ENCODE measurements around the gene SGK1. TPM values are rescaled to one million over a fixed set of nuclear protein-coding genes. Genes with fewer than 3 reads are reported as not detected.

SGK1 gene
- total RNA-seq, 1 experiment from 2014 or later, result 95.2 TPM

DNA sequence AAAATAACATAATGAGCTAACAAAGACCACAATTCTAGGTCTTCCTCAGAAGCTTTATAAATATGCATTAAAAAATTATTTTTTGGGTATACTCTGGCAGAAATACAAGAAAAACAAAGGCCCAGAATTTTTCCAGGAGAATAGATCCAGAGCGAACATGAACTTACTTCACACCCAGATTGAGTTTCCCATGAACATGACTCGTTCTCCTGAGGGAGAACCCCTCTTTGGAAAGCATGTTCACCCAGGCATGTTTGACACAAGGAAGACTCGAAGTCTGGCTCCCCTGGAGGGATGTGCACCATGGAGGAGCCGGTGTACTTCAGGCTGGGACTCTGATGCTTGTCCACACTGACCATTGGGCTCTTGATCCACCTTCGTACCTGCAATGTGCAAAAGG lies 56.1 kb downstream of the SGK1 start:
- CTCF ChIA-PET, result no interaction called here
- Histone ChIP-seq H3K27ac (ENCODE audit: low read length) (no peak overlapping the region), H3K4me1 (ENCODE audit: insufficient read depth, low read length) (no peaks in the 10 kb centered on the region)

GRCh38 chr6:134258849-134259306 lies 59.0 kb downstream of the SGK1 start:
- no peaks in the 10 kb centered on the region for H3K79me2 ChIP-seq (ENCODE audit: low read length)
- H3K27me3 ChIP-seq (ENCODE audit: low read length), result no peaks in the 10 kb centered on the region
- intact Hi-C loops (cut with micrococcal nuclease), result no loop called here
- no peak overlapping the region for H3K4me3 ChIP-seq (ENCODE audit: low read length)
- ChIA-PET CTCF (no interaction called here), POLR2A (ENCODE audit: unreplicated experiment) (no interaction called here)
- no peaks in the 10 kb centered on the region for H3K36me3 ChIP-seq (ENCODE audit: low read depth, low read length)
- DNase-seq (no peak), ATAC-seq (no peak)
- H3K4me2 ChIP-seq (ENCODE audit: low read length), result no peak overlapping the region
- H3K9ac ChIP-seq (ENCODE audit: low read length), result no peak overlapping the region
- no peaks in the 10 kb centered on the region for H3K4me1 ChIP-seq (ENCODE audit: insufficient read depth, low read length)
- H3K27ac ChIP-seq (ENCODE audit: low read length), result no peak overlapping the region
- H2AFZ ChIP-seq (ENCODE audit: low read length), result no peak overlapping the region
- no TSS peak for BruUV-seq (replicated peaks)
- H3K9me2 ChIP-seq (replicated peaks; ENCODE audit: low read length), result no peaks in the 10 kb centered on the region
- no peaks in the 10 kb centered on the region for H3K9me3 ChIP-seq (ENCODE audit: low read length)
- no peaks in the 10 kb centered on the region for H3F3A ChIP-seq (ENCODE audit: low read length, unreplicated experiment)
- TF ChIP-seq EZH2 (IDR thresholded peaks at IDR 0.05; ENCODE audit: low read length, unreplicated experiment) (no peak), CTCF (conservative IDR thresholded peaks at IDR 0.05; ENCODE audit: low read depth, low read length) (no peak), EZH2phosphoT487 (IDR thresholded peaks at IDR 0.05; ENCODE audit: borderline replicate concordance, low read length) (no peak)
- no peaks in the 10 kb centered on the region for H4K20me1 ChIP-seq (ENCODE audit: low read length)

More for the DNA sequence above, 56.1 kb downstream of the SGK1 start:
- H3K79me2 ChIP-seq (ENCODE audit: low read length), result no peaks in the 10 kb centered on the region
- no peak for DNase-seq
- TF ChIP-seq CTCF (conservative IDR thresholded peaks at IDR 0.05; ENCODE audit: low read depth, low read length) (no peak), EZH2phosphoT487 (IDR thresholded peaks at IDR 0.05; ENCODE audit: borderline replicate concordance, low read length) (no peak), EZH2 (IDR thresholded peaks at IDR 0.05; ENCODE audit: low read length, unreplicated experiment) (no peak)
- POLR2A ChIA-PET (ENCODE audit: unreplicated experiment), result no interaction called here
- no peak for ATAC-seq
- H3K9me3 ChIP-seq (ENCODE audit: low read length), result no peaks in the 10 kb centered on the region
- no peak overlapping the region for H3K4me3 ChIP-seq (ENCODE audit: low read length)
- no peak overlapping the region for H2AFZ ChIP-seq (ENCODE audit: low read length)
- H4K20me1 ChIP-seq (ENCODE audit: low read length), result no peaks in the 10 kb centered on the region
- no peaks in the 10 kb centered on the region for H3K9me2 ChIP-seq (replicated peaks; ENCODE audit: low read length)
- no peaks in the 10 kb centered on the region for H3F3A ChIP-seq (ENCODE audit: low read length, unreplicated experiment)
- H3K36me3 ChIP-seq (ENCODE audit: low read depth, low read length), result no peaks in the 10 kb centered on the region
- intact Hi-C loops (cut with micrococcal nuclease), result no loop called here
- H3K9ac ChIP-seq (ENCODE audit: low read length), result no peak overlapping the region
- no peak overlapping the region for H3K4me2 ChIP-seq (ENCODE audit: low read length)
- no TSS peak for BruUV-seq (replicated peaks)
- no peaks in the 10 kb centered on the region for H3K27me3 ChIP-seq (ENCODE audit: low read length)

DNA sequence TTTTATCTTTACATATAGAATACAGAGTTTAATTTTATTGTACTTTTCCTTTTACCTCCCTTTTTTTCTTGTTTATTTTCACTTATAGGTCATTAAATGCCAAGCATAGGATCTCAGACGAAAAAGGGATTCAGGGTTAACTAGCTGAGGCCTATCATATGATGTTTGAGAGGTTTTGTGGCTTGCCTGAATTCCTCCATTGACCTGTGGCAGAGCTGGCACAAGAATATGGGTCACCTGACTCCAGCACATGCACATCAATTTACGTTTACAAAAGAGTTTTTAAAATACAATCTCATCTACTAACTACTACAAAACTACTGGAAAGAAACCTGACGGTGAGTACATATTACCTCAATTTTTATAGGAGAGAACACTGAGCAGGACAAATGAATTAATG lies 60.4 kb downstream of the SGK1 start:
- Histone ChIP-seq H3K4me2 (ENCODE audit: low read length) (no peak overlapping the region), H3K79me2 (ENCODE audit: low read length) (no peaks in the 10 kb centered on the region), H3K27ac (ENCODE audit: low read length) (no peak overlapping the region), H3K9me3 (ENCODE audit: low read length) (no peaks in the 10 kb centered on the region), H3K4me3 (ENCODE audit: low read length) (no peak overlapping the region), H3K27me3 (ENCODE audit: low read length) (no peaks in the 10 kb centered on the region), H3K9me2 (replicated peaks; ENCODE audit: low read length) (no peaks in the 10 kb centered on the region), H3K9ac (ENCODE audit: low read length) (no peak overlapping the region), H2AFZ (ENCODE audit: low read length) (no peak overlapping the region), H3F3A (ENCODE audit: low read length, unreplicated experiment) (no peaks in the 10 kb centered on the region), H4K20me1 (ENCODE audit: low read length) (no peaks in the 10 kb centered on the region), H3K4me1 (ENCODE audit: insufficient read depth, low read length) (no peaks in the 10 kb centered on the region), H3K36me3 (ENCODE audit: low read depth, low read length) (no peaks in the 10 kb centered on the region)
- intact Hi-C loops (cut with micrococcal nuclease), result no loop called here
- BruUV-seq (replicated peaks), result no TSS peak
- ChIA-PET POLR2A (ENCODE audit: unreplicated experiment) (no interaction called here), CTCF (no interaction called here)
- ATAC-seq (no peak), DNase-seq (no peak)
- no peak for TF ChIP-seq EZH2phosphoT487 (IDR thresholded peaks at IDR 0.05; ENCODE audit: borderline replicate concordance, low read length)
- TF ChIP-seq EZH2 (IDR thresholded peaks at IDR 0.05; ENCODE audit: low read length, unreplicated experiment), result no peak
- TF ChIP-seq CTCF (conservative IDR thresholded peaks at IDR 0.05; ENCODE audit: low read depth, low read length), result no peak
